Measurements from ENCODE around the gene GOLGA6L26.
"Not testable (repeated sequence)": the region's sequence is repeated elsewhere in the genome, so short reads cannot be mapped to it uniquely, and the experiment has no call there.

- TF ChIP-seq POLR2AphosphoS2 (conservative IDR thresholded peaks at IDR 0.05; ENCODE audit: low read length); RFX5 (IDR thresholded peaks at IDR 0.05); CTCF (IDR thresholded peaks at IDR 0.05); MYC (IDR thresholded peaks at IDR 0.05; ENCODE audit: borderline replicate concordance, low read length); GATA3 (IDR thresholded peaks at IDR 0.05; ENCODE audit: borderline replicate concordance); REST (IDR thresholded peaks at IDR 0.05); EP300 (IDR thresholded peaks at IDR 0.05): not testable (repeated sequence)
- TF ChIP-seq SMC3 (IDR thresholded peaks at IDR 0.05), result 0 out of 3 replicates have a peak, but pooled peaks have one; percentile 13
These were observed 30.3 kb upstream of the GOLGA6L26 start for GRCh38 chr15:23364261-23364660.

Measured in A549 (cell line).